ENCODE measurements around the gene URB1. TPM values are rescaled to one million over a fixed set of nuclear protein-coding genes. Genes with fewer than 3 reads are reported as not detected.

The URB1 gene
- total and polyA plus RNA-seq, 2 of the 8 experiments (the other 6 are each of a cell fraction or from before 2014, with no cell fraction given) = 8.1 to 28.9 TPM

DNA sequence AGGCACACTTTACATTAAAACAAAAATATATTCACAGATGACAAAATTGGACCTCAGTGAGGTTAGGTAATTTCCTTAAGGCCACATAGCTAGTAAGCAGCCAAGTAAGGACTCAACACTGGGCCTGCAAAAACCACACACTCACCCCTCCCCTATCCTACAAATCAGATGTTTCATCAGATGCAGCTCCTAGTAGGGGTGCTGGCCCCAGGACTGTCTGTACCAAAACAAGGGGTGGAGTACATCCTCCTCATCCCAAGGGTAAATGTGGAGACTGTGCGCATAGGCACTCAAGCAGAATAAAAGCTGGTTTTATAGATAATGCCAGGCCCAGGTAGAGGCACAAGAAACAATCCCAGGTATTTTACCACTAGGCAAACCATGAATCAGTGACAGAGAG lies 25.7 kb downstream of the URB1 start (continued):
- TF ChIP-seq CHD1 (IDR thresholded peaks at IDR 0.05; ENCODE audit: low read depth, low read length) = no peak
- TF ChIP-seq FOSL1 (IDR thresholded peaks at IDR 0.05; ENCODE audit: insufficient read depth, low read depth, low read length) = no peak
- TF ChIP-seq RXRA (IDR thresholded peaks at IDR 0.05; ENCODE audit: insufficient read depth, low read depth, low read length) = no peak
- no peak for TF ChIP-seq CREB1 (IDR thresholded peaks at IDR 0.05)
